HG03025 (cell line): ENCODE data around the gene ODF4.
"Not testable (repeated sequence)": the region's sequence is repeated elsewhere in the genome, so short reads cannot be mapped to it uniquely, and the experiment has no call there.

ENCODE experiments used
- ATAC-seq: cut with Tn5 transposase; IDR thresholded peaks from one replicate; pipeline ENCODE4 v1.9.1; 2021; ENCODE audit warnings: mild to moderate bottlenecking, moderate library complexity; ENCODE audit not compliant: unreplicated experiment, low FRiP score

ODF4 gene

DNA sequence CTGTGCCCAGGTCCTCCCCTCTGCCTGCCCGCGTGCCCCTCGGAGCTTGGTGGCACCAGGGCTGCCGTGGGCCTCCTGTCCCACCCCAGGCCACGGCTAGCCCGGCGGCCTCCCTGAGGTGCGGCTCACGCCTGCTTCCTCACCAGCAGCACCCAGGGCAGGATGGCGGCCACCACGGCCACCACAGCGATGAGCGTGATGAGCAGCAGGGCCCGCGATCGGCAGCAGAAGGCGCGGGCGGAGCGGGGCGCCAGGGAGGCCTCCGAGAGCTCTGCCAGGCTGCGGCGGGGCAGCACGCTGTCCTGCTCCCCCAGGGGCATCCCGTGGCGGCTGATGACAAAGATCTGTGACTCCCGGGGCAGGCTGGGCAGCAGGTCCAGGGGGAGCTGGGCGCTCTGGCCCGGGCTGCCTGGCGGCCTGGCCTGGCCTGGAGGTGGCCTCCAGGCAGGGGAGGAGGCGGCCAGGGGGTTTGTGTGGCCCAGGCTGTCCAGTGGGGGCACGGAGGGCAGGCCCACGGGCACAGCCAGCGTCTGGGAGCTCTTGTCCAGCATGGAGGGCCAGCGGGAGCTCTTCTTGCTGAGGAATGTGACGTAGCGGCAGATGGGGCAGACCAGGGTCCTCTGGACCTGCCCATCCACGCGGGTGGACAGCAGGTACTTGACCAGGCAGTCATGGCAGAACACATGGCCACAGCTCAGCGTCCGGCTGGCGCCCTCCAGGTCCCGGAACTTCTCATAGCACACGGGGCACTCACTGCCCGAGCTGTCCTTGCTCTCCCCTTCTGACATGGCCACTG lies 53.2 kb downstream of the ODF4 start:
- ATAC-seq, result no peak

DNA sequence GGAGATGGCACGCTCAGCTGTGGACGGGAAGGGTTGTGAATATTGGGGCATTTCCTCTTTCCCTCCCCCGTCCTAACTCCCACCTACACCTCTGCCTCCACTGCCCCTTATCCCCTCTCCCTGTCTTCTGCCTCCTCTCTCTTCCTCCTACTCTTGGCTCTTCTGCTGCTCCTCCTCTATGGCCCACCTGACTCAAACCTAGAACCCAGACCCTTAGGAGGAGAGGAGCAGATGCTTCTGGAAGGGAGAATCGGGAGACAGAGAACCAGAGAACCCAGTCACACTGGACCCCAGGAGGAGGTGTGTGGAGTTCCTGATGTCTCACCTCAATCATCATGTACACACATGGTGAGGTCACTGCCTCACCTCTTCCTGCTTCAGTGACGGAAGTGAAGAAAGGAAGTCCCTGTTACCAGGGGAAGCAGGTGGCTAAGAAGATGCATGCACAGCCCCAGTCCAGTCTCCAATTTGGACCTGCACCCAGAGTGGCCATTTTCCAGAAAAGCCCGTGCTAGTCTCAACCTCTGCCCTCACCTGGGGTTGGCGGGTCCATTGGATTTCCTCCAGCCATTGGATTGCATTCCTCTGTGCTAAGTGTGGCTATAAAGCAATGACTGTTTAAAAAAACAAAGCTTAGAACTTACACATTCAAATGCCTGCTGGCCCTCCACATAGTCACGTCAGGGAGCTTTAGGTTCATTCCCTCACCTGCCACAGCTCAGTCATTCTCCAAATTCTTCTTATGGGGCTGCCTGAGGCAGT lies 54.0 kb downstream of the ODF4 start:
- no peak for ATAC-seq

DNA sequence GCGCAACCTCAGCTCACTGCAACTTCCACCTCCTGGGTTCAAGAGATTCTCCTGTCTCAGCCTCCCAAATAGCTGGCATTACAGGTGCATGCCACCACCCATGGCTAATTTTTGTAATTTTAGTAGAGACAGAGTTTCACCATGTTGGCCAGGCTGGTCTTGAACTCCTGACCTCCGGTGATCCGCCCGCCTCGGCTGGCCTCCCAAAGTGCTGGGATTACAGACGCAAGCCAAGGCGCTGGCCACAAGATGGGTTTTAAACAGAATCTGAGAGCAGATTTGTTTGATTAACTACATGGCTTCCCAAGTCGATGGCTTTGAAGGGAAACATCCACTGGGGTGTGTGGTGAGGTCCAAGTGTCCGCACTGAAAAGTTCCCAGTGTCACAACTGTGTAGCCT lies 54.9 kb downstream of the ODF4 start:
- not testable (repeated sequence) for ATAC-seq
